OCI-M2 (cell line): ENCODE results near the gene POMT1.

Experiments used
- DNase-seq: peaks from one replicate; lab custom pipeline; 2025; ENCODE audit not compliant: unreplicated experiment; lab: John Stamatoyannopoulos, UW

Gene POMT1

DNA sequence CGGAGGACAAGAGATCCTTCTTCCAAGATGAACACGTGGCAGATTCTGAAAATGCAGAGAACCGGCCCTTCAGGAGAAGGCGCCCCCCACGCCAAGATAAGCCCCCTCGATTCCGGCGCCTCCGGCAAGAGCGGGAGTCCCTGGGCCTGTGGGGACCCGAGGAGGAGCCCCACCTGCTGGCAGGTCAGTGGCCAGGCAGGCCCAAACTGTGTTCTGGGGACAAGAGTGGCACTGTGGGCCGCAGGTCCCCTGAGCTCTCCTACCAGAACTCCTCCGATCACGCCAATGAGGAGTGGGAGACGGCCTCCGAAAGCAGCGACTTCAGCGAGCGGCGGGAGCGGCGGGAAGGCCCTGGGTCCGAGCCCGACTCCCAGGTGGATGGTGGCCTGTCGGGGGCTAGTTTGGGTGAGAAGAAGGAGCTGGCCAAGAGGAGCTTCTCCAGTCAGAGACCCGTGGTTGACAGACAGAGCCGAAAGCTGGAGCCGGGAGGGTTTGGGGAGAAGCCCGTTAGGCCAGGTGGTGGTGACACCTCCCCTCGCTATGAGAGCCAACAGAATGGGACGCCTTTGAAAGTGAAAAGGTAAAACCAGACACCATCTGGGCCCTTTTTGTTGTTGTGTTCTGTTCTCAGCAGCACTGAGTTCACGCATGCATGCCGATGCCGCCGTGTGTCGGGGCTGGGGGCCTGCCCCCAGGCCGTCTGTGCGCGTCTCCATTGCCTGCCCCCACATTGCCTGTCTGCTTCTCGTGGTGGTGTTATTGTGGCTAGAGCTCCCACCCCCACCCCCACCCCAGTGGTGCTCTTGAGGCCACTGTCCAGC lies 26.6 kb upstream of the POMT1 start:
- no peak for DNase-seq

GRCh38 chr9:131476777-131477345 lies 25.9 kb upstream of the POMT1 start:
- DNase-seq: no peak

- DNase-seq: no peak
Measured at GRCh38 chr9:131477367-131477766, 25.4 kb upstream of the POMT1 start.

DNA sequence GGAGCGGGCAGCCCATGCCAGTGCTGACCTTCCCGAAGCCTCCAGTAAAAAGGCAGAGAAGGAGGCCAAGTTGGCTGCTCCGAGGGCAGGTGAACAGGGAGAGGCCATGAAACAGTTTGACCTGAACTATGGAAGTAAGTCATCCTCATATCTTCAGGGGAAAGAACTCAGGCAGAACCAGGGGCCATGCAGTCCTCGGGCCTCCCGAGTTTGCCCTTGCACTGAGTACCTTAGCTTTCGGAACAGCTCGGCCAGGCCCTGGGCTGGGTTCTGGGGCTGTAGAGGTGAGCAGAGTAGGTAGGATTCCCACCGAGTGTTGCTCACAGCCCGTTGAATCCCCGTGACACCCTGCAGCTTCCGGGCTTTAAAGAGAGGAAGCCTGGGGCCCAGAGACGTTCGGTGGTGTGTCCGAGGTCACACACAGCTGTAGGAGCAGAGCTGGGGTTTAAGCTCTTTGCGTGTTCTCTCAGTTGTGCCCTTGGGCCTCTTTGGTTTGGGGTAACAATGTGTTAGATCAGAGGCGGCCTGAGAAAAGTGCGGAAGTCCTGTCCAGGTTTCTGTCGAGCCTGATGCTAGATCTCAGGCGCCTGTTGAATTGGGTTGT lies 24.8 kb upstream of the POMT1 start:
- no peak for DNase-seq

- no peak for DNase-seq
Measured at GRCh38 chr9:131478421-131478868, 24.3 kb upstream of the POMT1 start.

GRCh38 chr9:131478911-131479310 lies 23.8 kb upstream of the POMT1 start:
- DNase-seq: no peak

GRCh38 chr9:131480258-131480657 lies 22.5 kb upstream of the POMT1 start:
- no peak for DNase-seq

DNA sequence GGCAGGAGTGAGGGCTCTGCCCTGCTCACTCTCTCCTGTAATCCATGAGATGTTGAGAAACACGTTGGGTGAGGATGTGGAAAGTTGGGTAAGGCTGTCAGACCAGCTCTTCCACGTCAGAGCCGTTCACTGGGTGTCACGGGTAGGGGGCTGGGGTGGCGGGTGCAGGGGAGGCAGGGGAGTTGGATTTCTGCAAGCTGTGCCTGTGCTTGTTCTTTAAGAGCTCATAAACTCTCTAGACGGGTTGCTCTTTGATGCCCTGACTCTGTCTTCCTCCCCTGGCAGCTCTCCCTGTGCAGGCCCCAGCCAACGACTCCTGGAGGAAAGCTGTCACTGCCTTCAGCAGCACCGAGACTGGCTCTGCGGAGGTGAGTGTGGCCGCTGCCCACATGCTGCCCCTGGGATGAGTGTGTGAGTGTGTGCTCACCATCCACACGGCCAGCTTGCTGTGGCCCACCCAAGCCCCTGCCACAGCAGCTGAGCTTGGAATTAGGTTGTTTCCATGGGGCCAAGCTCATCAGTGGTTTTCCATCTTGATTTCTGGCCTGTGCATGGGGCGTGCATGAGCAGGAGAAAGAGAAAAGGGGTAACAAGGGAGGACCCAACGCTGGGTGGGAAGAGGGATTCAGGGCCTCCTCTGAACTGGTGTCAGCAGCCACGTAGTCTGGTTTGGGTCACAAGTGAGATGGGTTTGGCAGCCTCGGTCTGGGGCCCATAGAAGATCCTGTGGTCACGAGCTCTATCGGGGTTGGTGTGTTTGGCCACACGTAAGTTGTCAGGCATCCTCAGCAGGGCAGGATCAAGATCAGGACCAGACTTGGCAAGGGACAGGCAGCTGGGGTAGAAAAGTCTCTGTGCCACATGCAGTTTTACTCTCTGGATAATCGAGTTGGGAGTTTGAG lies 21.0 kb upstream of the POMT1 start:
- DNase-seq: no peak

DNA sequence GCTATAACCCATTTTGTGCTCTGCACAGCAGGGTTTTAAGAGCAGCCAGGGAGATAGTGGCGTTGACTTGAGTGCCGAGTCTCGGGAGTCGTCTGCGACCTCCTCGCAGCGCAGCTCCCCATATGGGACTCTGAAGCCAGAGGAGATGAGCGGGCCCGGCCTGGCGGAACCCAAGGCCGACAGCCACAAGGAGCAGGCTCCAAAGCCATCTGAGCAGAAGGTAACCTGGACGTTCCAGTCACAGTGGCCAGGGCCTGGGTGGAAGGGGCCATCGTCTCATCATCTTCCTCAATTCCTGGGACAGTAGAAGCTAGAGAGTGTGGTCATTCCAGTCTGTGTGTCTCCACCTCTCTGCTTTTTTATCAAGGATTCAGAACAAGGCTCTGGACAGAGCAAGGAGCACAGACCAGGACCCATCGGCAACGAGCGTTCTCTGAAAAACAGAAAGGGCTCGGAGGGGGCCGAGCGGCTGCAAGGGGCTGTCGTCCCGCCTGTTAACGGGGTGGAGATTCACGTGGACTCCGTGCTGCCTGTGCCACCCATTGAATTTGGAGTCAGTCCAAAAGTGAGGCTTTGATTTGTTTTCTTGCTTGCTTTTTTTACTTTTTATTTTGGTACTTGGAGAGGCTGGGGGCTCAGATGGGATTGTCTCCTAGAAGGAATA lies 20.2 kb upstream of the POMT1 start:
- DNase-seq: no peak

GRCh38 chr9:131483319-131484050 lies 19.2 kb upstream of the POMT1 start:
- no peak for DNase-seq

DNA sequence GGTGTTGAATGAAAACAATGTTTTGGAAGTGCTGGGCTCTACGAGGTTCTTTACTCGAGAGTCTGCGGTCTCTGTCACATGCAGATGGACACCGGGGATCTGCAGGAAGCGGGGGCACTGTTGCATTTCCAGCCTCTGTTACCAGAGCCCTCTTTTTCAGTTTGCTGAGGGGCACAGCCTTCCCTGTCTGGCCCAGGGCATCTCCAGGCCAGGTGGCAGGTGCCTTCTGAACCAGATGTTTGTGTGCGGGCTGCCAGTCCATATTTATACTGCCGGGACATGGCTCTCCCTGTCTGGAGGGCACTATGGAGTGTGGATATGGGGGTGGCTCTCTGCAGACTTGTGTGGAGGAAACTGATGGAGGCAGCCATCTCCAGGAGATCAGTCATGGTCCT lies 18.7 kb upstream of the POMT1 start:
- no peak for DNase-seq

- DNase-seq: no peak
Measured at GRCh38 chr9:131484560-131485185, 18.0 kb upstream of the POMT1 start.

- DNase-seq: no peak
Measured at GRCh38 chr9:131485206-131485605, 17.5 kb upstream of the POMT1 start.

GRCh38 chr9:131485728-131486422 lies 16.8 kb upstream of the POMT1 start:
- DNase-seq: no peak

- DNase-seq: no peak
Measured at GRCh38 chr9:131487001-131487400, 15.7 kb upstream of the POMT1 start.

DNA sequence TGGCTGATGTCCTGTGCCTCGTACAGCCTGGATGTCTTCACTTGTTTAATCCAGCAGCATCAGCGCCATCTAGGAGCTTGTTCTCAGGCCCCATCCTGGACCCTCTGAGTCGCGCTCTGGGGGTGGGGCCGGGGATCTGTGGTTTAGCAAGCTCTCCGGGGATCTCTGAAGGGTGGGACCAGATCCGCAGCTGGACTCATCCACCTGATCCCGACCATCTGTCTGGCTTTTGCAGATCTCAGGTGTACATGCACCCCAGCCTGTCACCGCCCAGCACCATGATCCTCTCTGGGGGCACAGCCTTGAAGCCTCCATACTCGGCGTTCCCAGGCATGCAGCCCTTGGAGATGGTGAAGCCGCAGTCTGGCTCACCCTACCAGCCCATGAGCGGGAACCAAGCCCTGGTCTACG lies 15.1 kb upstream of the POMT1 start:
- no peak for DNase-seq

DNA sequence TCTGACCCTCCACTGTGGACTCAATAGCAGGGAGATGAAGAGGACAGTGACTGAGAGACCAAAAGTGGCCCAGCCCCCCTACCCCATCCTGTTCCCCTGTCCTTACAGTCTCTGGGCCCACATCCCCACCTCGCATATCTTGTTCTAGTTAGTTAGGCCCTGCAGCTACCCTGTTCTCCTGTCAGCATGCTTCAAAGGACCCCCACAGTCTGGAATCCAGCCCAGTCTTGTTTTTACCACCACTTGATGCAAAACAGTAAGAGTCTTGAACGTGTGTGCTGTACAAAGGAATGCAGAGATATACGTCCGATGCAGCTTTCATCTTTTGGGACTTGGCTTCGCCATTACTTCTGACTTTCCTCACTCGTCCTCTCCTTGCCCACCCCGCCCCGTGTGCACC lies 12.2 kb upstream of the POMT1 start:
- no peak for DNase-seq

GRCh38 chr9:131491001-131491710 lies 11.6 kb upstream of the POMT1 start:
- no peak for DNase-seq
